PC-3 (cell line): Measurements from ENCODE around the gene IGFBP1. TPM values are rescaled to one million over a fixed set of nuclear protein-coding genes. Genes with fewer than 3 reads are reported as not detected.

Source experiments
- ATAC-seq: fragments of 200-7000 bp; cut with Tn5 transposase; 2 replicates; pipeline ENCODE4 v1.9.1; 2020; ENCODE audit warnings: mild to moderate bottlenecking, moderate library complexity
- BruUV-seq: library from RNA; stranded (reverse); fragments of 400-500 nt; replicated peaks from 2 replicates; lab custom pipeline; 2021; lab: Mats Ljungman, UMichigan
- CTCF ChIA-PET: fragments of 300-600 bp; sonication (Branson Sonifier 250); formaldehyde crosslinking; loops from one replicate; lab custom pipeline; 2022; ENCODE audit warnings: antibody characterized with exemption; lab: Charles Lee
- POLR2A ChIA-PET: fragments of 300-600 bp; sonication (Branson Sonifier 250); formaldehyde crosslinking; loops from one replicate; lab custom pipeline; 2022; ENCODE audit warnings: antibody characterized with exemption; ENCODE audit not compliant: unreplicated experiment; lab: Charles Lee
- DNase-seq: peaks from one replicate; pipeline ENCODE4 v3.0.0-alpha.2; 2015
- H2AFZ ChIP-seq: fragments of 300-600 bp; sonication (generic); 2 replicates; pipeline ENCODE4 v1.6.0; 2016; ENCODE audit warnings: antibody characterized with exemption, low read length
- H3F3A ChIP-seq: fragments of 300-600 bp; sonication (generic); one replicate; pipeline ENCODE4 v1.6.0; 2017; ENCODE audit warnings: antibody characterized with exemption, low read length, control low read depth, mild to moderate bottlenecking; ENCODE audit not compliant: unreplicated experiment
- H3K27ac ChIP-seq: fragments of 300-600 bp; sonication (generic); 2 replicates; pipeline ENCODE4 v1.5.1; 2016; ENCODE audit warnings: mild to moderate bottlenecking, low read length
- H3K27me3 ChIP-seq: fragments of 300-600 bp; sonication (generic); 2 replicates; pipeline ENCODE4 v1.6.1; 2016; ENCODE audit warnings: low read length, mixed read lengths
- H3K36me3 ChIP-seq: fragments of 300-600 bp; sonication (generic); 2 replicates; pipeline ENCODE4 v1.6.1; 2016; ENCODE audit warnings: low read depth, mixed run types, low read length, mixed read lengths
- H3K4me1 ChIP-seq: fragments of 300-600 bp; sonication (generic); 2 replicates; pipeline ENCODE4 v1.5.1; 2016; ENCODE audit warnings: low read length; ENCODE audit not compliant: insufficient read depth
- H3K4me2 ChIP-seq: fragments of 300-600 bp; sonication (generic); 2 replicates; pipeline ENCODE4 v1.6.0; 2016; ENCODE audit warnings: low read length
- H3K4me3 ChIP-seq: fragments of 300-600 bp; sonication (generic); 2 replicates; pipeline ENCODE4 v1.5.1; 2016; ENCODE audit warnings: mild to moderate bottlenecking, low read length, mixed read lengths
- H3K79me2 ChIP-seq: fragments of 300-600 bp; sonication (generic); 2 replicates; pipeline ENCODE4 v1.6.1; 2017; ENCODE audit warnings: low read length, mixed read lengths
- H3K9ac ChIP-seq: fragments of 300-600 bp; sonication (generic); 2 replicates; pipeline ENCODE4 v1.6.0; 2016; ENCODE audit warnings: mild to moderate bottlenecking, low read length
- H3K9me2 ChIP-seq: fragments of 300-600 bp; sonication (generic); replicated peaks from 2 replicates; pipeline ENCODE4 v1.6.1; 2016; ENCODE audit warnings: mixed run types, low read length, mixed read lengths
- H3K9me3 ChIP-seq: fragments of 300-600 bp; sonication (generic); 2 replicates; pipeline ENCODE4 v1.6.1; 2016; ENCODE audit warnings: low read length, mixed read lengths
- H4K20me1 ChIP-seq: fragments of 300-600 bp; sonication (generic); 2 replicates; pipeline ENCODE4 v1.6.1; 2016; ENCODE audit warnings: low read length, mixed read lengths
- EZH2 ChIP-seq: fragments of 300-600 bp; sonication (generic); IDR thresholded peaks from one replicate; pipeline ENCODE4 v1.6.1; 2017; ENCODE audit warnings: antibody characterized with exemption, mild to moderate bottlenecking, low read length; ENCODE audit not compliant: unreplicated experiment
- EZH2phosphoT487 ChIP-seq: fragments of 300-600 bp; sonication (generic); IDR thresholded peaks from 2 replicates; pipeline ENCODE4 v1.6.1; 2018; ENCODE audit warnings: mild to moderate bottlenecking, antibody characterized with exemption, low read length, borderline replicate concordance
- intact Hi-C: fragments of 100-400 bp; cut with micrococcal nuclease; formaldehyde crosslinking; loops from 2 replicates; pipeline ENCODE4 v1.9.0; 2023
- total RNA-seq: library from RNA; depleted of rRNA; stranded (reverse); fragments of >200 nt; gene quantifications from 2 replicates; pipeline ENCODE4 v1.2.3, GENCODE V29; 2014
- TF ChIP-seq, protein P1 (sequence below): fragments of 300-600 bp; sonication (generic); conservative IDR thresholded peaks from 2 replicates; pipeline ENCODE4 v1.5.1; 2017; ENCODE audit warnings: antibody characterized with exemption, low read depth, mild to moderate bottlenecking, low read length

IGFBP1 gene
- total RNA-seq, 1 experiment from 2014 or later, result 1.5 TPM

GRCh38 chr7:45912972-45913371 is 24.7 kb downstream of the IGFBP1 start:
- Histone ChIP-seq H2AFZ (no peak overlapping the region), H3K79me2 (no peaks in the 10 kb centered on the region), H4K20me1 (no peaks in the 10 kb centered on the region), H3K27ac (no peak overlapping the region), H3K9ac (no peak overlapping the region), H3K27me3 (no peaks in the 10 kb centered on the region), H3K9me3 (no peaks in the 10 kb centered on the region), H3F3A (no peaks in the 10 kb centered on the region), H3K4me2 (no peak overlapping the region), H3K4me1 (peaks cover 3% of the 10 kb centered on the region; the same call in 1 of the 2 replicates), H3K4me3 (no peak overlapping the region), H3K9me2 (no peaks in the 10 kb centered on the region), H3K36me3 (peaks cover 7% of the 10 kb centered on the region; the same call in 1 of the 2 replicates)
- ChIA-PET CTCF (no interaction called here), POLR2A (no interaction called here)
- DNase-seq, result no peak
- ATAC-seq, result no peak
- intact Hi-C loops, result no loop called here
- TF ChIP-seq, protein P1, sequence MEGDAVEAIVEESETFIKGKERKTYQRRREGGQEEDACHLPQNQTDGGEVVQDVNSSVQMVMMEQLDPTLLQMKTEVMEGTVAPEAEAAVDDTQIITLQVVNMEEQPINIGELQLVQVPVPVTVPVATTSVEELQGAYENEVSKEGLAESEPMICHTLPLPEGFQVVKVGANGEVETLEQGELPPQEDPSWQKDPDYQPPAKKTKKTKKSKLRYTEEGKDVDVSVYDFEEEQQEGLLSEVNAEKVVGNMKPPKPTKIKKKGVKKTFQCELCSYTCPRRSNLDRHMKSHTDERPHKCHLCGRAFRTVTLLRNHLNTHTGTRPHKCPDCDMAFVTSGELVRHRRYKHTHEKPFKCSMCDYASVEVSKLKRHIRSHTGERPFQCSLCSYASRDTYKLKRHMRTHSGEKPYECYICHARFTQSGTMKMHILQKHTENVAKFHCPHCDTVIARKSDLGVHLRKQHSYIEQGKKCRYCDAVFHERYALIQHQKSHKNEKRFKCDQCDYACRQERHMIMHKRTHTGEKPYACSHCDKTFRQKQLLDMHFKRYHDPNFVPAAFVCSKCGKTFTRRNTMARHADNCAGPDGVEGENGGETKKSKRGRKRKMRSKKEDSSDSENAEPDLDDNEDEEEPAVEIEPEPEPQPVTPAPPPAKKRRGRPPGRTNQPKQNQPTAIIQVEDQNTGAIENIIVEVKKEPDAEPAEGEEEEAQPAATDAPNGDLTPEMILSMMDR, result no peak
- BruUV-seq, result no TSS peak

DNA sequence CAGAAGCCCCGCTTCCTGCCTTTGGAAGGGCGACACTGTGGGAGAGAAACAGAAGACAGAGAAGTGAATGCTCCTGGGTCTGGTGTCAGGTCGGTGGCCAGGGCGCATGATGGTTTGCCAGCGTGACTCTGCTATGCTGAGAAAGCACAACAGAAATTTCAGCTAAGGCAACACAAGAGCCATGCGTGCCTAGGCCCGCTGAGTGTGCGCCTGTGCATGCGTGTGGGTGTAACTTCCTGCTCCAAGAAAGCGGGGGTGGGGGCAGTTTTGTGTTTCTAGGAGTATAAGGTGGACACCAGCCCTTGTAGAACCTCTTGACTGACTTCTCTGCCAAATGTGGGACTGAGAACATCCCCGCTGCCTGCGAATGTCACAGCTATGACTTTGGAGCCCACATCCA is 26.6 kb downstream of the IGFBP1 start:
- no TSS peak for BruUV-seq
- Histone ChIP-seq H3K4me1 (peaks cover 20% of the 10 kb centered on the region), H3K4me2 (no peak overlapping the region), H3K27me3 (no peaks in the 10 kb centered on the region), H2AFZ (no peak overlapping the region), H3K36me3 (peaks cover 7% of the 10 kb centered on the region; the same call in 1 of the 2 replicates), H3K79me2 (peaks cover 10% of the 10 kb centered on the region; the same call in 1 of the 2 replicates), H3F3A (no peaks in the 10 kb centered on the region), H3K9ac (no peak overlapping the region), H4K20me1 (peaks cover 3% of the 10 kb centered on the region; the same call in 1 of the 2 replicates), H3K9me2 (no peaks in the 10 kb centered on the region), H3K9me3 (no peaks in the 10 kb centered on the region), H3K4me3 (no peak overlapping the region), H3K27ac (no peak overlapping the region)
- CTCF ChIA-PET, result no interaction called here
- DNase-seq (no peak), ATAC-seq (no peak)
- POLR2A ChIA-PET, result no interaction called here
- no peak for TF ChIP-seq EZH2
- TF ChIP-seq EZH2phosphoT487, result no peak
- TF ChIP-seq, protein P1, result no peak
- intact Hi-C loops, result loop anchor here (5.0 kb wide), 1 partner anchor 1187 kb away; no protein-coding TSS in a partner anchor

DNA sequence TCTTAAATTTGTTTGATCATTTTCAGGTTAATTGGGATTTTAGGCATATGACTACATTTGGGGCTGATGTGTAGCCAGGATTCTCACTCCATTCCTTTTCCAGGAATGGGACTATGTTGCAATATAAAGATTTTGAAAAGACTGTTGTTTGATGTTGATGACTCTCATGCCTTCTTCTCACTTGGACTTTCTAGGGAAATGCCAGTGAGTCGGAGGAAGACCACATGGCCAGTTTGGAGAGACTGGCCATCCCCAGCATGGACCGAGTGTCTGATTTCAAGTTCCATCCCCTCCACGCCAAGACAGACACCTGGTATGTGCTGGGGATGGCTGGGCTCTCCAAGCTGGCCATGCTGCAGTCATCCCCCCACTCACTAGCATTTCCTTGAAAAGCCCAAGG is 27.3 kb downstream of the IGFBP1 start:
- Histone ChIP-seq H3K27me3 (no peaks in the 10 kb centered on the region), H3K36me3 (peaks cover 7% of the 10 kb centered on the region; the same call in 1 of the 2 replicates), H3K9me3 (no peaks in the 10 kb centered on the region), H3K4me3 (no peak overlapping the region), H3K79me2 (peaks cover 17% of the 10 kb centered on the region; the same call in 1 of the 2 replicates), H3K27ac (no peak overlapping the region), H3K9ac (no peak overlapping the region), H2AFZ (no peak overlapping the region), H4K20me1 (peaks cover 3% of the 10 kb centered on the region; the same call in 1 of the 2 replicates), H3K9me2 (no peaks in the 10 kb centered on the region), H3F3A (no peaks in the 10 kb centered on the region), H3K4me1 (peaks cover 24% of the 10 kb centered on the region), H3K4me2 (no peak overlapping the region)
- intact Hi-C loops, result loop anchor here (2.0 to 5.0 kb wide), 2 partner anchors 25 to 1187 kb away; no protein-coding TSS in a partner anchor
- POLR2A ChIA-PET, result no interaction called here
- ATAC-seq, result no peak
- DNase-seq, result no peak
- BruUV-seq, result no TSS peak
- TF ChIP-seq EZH2phosphoT487, result no peak
- no peak for TF ChIP-seq EZH2
- TF ChIP-seq, protein P1, result no peak
- CTCF ChIA-PET, result no interaction called here
